Activated naive CD4-positive, alpha-beta T cell treated with anti-CD3 and anti-CD28 coated beads, Interleukin-2, amount 50 U/mL, for 24 hours (primary cell): Measurements from ENCODE around the gene ZNF423.

Experiments
- H3K27ac Mint-ChIP-seq: one replicate; pipeline ENCODE4 v1.8.0; 2021; ENCODE audit warnings: mild to moderate bottlenecking, mixed read lengths
- H3K27me3 Mint-ChIP-seq: one replicate; pipeline ENCODE4 v1.8.0; 2021; ENCODE audit warnings: mixed read lengths
- H3K36me3 Mint-ChIP-seq: one replicate; pipeline ENCODE4 v1.8.0; 2021; ENCODE audit warnings: mixed read lengths
- H3K4me1 Mint-ChIP-seq: one replicate; pipeline ENCODE4 v1.8.0; 2021; ENCODE audit warnings: mixed read lengths
- H3K4me3 Mint-ChIP-seq: one replicate; pipeline ENCODE4 v1.8.0; 2021; ENCODE audit warnings: mild to moderate bottlenecking, mixed read lengths
- H3K9me3 Mint-ChIP-seq: one replicate; pipeline ENCODE4 v1.8.0; 2021; ENCODE audit warnings: mixed read lengths

ZNF423 gene

DNA sequence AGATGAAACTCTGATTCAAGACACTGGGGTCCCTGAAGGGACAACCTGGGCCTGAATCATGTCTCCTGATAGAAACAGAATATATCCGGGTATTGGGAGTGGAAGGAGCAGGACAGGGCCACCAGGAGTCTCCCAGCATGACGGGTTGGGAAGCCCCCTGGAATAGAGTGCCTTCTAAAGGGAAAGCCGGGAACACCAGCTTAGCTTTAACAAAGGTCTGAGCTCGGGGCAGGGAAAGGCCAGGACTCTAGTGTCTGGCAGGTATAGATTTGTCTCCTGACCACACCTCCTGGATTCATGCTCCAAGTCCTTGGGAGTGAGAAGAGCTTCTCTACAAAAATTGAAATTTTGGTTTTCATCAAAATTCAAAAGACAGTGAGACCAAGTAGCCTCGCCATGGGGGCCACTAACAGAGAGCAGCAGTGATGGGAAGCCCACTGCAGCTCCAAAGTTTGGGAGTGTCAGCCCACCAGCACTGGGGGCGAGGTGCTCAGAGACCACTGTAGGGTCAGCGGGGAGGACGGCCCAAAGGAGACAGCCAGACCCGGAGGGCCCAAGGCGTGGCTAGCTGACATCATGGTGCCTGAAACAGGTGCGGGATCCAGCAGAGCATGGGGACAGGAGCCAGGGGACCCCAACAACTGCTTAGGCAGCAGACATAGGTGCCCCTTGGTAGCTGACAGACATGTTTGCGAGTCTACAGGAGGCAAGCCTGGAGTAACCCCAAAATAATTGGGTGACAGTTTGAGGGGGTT, 401.3 kb downstream of the ZNF423 start:
- Mint-ChIP-seq H3K27me3 (no peaks in the 10 kb centered on the region), H3K36me3 (no peaks in the 10 kb centered on the region), H3K27ac (no peak overlapping the region), H3K4me1 (peaks cover 11% of the 10 kb centered on the region), H3K4me3 (no peak overlapping the region), H3K9me3 (no peaks in the 10 kb centered on the region)

DNA sequence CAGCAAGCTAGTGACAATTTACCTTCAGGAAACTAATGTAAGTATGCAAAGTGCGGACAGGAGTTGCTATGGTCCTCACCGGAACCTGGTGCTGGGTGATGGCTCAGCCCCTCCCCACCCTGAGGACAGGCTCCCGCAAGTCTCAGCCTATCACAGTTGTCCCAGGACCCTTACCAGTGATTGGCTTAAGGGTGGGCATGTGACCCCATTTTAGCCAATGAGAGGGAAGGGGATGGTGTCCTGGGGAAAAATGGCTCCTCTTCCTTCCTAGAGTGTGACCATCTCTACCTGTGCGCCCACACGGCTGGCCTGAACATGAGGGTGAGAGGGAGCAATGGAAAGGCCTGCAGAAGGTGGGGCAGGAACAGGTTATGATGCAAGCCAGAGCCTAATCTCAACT, 401.9 kb downstream of the ZNF423 start:
- H3K4me1 Mint-ChIP-seq = peaks cover 11% of the 10 kb centered on the region
- H3K27ac Mint-ChIP-seq = no peak overlapping the region
- H3K9me3 Mint-ChIP-seq = no peaks in the 10 kb centered on the region
- H3K27me3 Mint-ChIP-seq = no peaks in the 10 kb centered on the region
- no peak overlapping the region for H3K4me3 Mint-ChIP-seq
- H3K36me3 Mint-ChIP-seq = no peaks in the 10 kb centered on the region

DNA sequence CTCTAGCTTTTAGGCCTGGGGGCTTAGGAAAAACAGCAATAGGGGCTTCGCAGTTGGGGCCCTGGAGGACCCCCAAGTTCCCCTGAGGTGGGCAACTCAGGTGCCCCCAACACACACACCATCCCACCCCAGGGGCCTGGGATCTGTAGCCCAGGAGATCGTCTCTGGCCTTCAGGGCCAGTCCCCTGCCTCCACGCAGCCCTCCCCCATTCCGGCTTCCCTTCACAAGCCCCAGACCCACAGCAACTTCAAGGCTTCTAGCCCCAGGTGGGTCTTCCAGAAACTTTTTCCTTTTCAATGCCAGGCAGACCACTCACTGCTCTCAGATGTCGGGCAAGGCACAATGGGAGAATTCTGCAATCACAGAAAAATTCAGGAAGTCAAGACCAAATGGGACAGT, 402.9 kb downstream of the ZNF423 start:
- no peaks in the 10 kb centered on the region for H3K36me3 Mint-ChIP-seq
- H3K4me3 Mint-ChIP-seq = no peak overlapping the region
- peaks cover 11% of the 10 kb centered on the region for H3K4me1 Mint-ChIP-seq
- H3K27ac Mint-ChIP-seq = no peak overlapping the region
- H3K27me3 Mint-ChIP-seq = no peaks in the 10 kb centered on the region
- H3K9me3 Mint-ChIP-seq = no peaks in the 10 kb centered on the region

DNA sequence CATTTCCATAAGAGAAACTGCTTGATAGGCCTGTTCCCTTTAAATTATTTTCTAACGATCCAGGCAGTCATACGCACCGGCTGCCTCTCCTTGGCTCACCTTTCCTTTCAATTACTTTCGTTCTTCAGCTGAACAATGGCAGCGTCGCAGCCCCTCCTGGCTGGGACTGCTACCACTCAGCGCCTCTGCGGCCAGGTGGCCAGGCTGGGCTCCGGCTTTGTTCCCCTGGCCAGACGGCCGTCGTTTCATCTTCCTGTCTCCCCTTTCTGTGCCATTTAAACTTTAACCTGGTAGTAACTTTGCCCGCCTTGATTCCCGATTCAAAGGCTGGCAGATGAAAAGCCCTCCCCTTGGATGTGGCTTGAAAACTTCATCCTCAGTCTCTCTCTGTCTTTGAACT, 403.3 kb downstream of the ZNF423 start:
- no peaks in the 10 kb centered on the region for H3K36me3 Mint-ChIP-seq
- H3K27ac Mint-ChIP-seq = peak overlapping the region; percentile 30
- no peak overlapping the region for H3K4me3 Mint-ChIP-seq
- no peaks in the 10 kb centered on the region for H3K9me3 Mint-ChIP-seq
- H3K4me1 Mint-ChIP-seq = peaks cover 11% of the 10 kb centered on the region
- H3K27me3 Mint-ChIP-seq = no peaks in the 10 kb centered on the region

DNA sequence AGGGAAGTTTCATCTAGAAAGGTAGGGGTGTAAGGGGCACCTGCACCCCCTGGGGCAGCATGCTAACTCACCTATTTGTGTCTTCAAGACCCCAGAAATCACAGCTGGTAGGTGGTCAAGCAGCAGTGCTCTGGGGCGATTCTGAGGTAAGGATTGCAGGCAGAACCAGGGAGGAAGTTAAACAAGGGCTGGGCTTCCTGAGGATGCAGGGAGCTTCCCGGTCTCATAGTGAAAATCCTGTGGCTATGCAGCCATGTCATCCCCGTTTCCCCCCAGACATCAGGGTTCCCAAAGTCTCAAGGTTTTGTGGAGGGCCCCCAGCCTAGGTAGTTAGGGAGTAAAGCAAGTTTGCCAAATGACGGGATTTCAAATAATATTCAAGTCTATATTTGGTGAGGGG, 403.8 kb downstream of the ZNF423 start:
- H3K27ac Mint-ChIP-seq = no peak overlapping the region
- no peak overlapping the region for H3K4me3 Mint-ChIP-seq
- no peaks in the 10 kb centered on the region for H3K9me3 Mint-ChIP-seq
- H3K27me3 Mint-ChIP-seq = no peaks in the 10 kb centered on the region
- H3K4me1 Mint-ChIP-seq = peaks cover 11% of the 10 kb centered on the region
- no peaks in the 10 kb centered on the region for H3K36me3 Mint-ChIP-seq

DNA sequence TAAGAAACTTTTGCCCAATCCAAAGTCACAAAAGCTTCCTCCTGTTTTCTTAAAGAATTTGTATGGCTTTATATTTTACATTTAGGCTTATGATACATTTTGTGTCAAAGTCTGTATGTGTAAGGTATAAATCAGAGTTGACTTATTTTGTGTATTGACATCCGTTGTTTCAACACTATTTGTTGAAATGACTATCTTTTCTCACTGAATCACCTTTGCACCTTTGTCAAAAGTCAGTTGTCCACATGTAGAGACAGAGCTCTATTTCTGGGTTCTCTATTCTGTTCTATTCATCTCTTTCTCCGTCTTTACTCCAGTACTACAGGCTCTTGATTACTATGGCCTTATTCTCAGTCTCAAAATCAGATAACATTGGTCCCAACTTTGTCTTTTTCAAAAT, 409.1 kb downstream of the ZNF423 start:
- Mint-ChIP-seq H3K36me3 (no peaks in the 10 kb centered on the region), H3K9me3 (no peaks in the 10 kb centered on the region), H3K4me3 (no peak overlapping the region), H3K4me1 (peaks cover 11% of the 10 kb centered on the region), H3K27ac (no peak overlapping the region), H3K27me3 (no peaks in the 10 kb centered on the region)

DNA sequence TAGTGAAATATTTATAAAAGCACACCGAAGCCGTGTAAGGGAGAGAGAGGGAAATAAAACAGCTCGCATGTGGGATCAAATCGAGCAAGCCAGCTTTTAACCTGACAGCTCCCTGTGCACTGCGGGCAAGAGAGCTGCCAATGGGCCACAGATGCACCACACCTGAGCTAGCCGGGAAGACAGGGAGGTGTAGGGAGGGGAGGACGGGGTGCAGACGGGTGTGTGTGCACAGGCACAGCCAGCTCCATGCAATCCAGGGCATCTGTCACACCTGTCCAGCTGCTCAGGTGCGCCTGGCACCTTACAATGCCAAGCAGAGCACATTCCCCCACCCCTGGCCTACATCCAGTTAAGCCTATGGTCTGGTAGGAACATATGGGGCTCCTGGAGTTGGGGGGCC, 412.3 kb downstream of the ZNF423 start:
- H3K9me3 Mint-ChIP-seq = no peaks in the 10 kb centered on the region
- H3K4me3 Mint-ChIP-seq = no peak overlapping the region
- H3K4me1 Mint-ChIP-seq = peaks cover 23% of the 10 kb centered on the region
- no peaks in the 10 kb centered on the region for H3K27me3 Mint-ChIP-seq
- no peaks in the 10 kb centered on the region for H3K36me3 Mint-ChIP-seq
- H3K27ac Mint-ChIP-seq = no peak overlapping the region

DNA sequence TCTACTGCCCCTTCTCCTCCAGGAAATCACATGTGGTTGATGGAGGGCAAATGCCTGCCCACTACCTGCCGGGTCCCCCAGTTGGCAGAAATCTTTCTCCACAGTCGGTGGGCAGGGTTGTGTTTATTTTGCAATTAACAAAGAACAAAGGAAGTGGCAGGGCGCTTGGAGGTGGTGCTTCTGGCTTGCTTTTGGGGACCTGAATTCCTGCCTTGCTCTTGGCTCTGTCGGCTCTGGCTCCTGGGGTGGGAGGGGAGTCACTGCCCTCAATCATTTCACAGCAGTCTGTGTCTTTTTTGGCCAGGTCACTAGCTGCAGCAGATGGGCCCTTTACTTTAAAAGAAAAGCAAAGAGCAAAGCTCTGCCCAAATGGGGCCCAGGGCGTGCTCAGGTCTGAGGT, 413.1 kb downstream of the ZNF423 start:
- H3K27me3 Mint-ChIP-seq = no peaks in the 10 kb centered on the region
- H3K4me3 Mint-ChIP-seq = no peak overlapping the region
- H3K36me3 Mint-ChIP-seq = no peaks in the 10 kb centered on the region
- no peaks in the 10 kb centered on the region for H3K9me3 Mint-ChIP-seq
- peak overlapping the region; percentile 91 for H3K27ac Mint-ChIP-seq
- peaks cover 23% of the 10 kb centered on the region for H3K4me1 Mint-ChIP-seq

DNA sequence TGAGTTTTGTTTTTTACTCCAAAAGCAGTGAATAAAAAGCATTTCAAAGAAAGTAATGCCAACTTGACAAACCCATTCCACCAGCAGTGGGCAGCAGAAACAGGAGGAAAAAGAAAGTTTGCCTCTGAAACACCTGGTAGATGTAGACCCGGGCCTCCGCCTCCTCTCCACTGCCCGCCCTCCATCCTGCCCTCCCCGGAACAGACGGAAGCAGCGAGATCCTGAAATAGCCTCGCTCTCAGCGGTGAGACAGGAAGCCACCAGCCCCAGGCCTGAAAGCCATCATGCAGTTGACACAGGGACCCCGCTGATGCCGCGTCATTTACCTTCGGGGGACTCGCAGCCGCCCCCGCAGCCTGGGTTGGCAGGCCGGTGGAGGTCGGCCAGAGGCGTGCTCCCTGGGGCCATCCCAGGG, 414.5 kb downstream of the ZNF423 start:
- no peaks in the 10 kb centered on the region for H3K27me3 Mint-ChIP-seq
- peak overlapping the region; percentile 86 for H3K27ac Mint-ChIP-seq
- H3K36me3 Mint-ChIP-seq = no peaks in the 10 kb centered on the region
- peaks cover 23% of the 10 kb centered on the region for H3K4me1 Mint-ChIP-seq
- peak overlapping the region; percentile 64 for H3K4me3 Mint-ChIP-seq
- no peaks in the 10 kb centered on the region for H3K9me3 Mint-ChIP-seq

DNA sequence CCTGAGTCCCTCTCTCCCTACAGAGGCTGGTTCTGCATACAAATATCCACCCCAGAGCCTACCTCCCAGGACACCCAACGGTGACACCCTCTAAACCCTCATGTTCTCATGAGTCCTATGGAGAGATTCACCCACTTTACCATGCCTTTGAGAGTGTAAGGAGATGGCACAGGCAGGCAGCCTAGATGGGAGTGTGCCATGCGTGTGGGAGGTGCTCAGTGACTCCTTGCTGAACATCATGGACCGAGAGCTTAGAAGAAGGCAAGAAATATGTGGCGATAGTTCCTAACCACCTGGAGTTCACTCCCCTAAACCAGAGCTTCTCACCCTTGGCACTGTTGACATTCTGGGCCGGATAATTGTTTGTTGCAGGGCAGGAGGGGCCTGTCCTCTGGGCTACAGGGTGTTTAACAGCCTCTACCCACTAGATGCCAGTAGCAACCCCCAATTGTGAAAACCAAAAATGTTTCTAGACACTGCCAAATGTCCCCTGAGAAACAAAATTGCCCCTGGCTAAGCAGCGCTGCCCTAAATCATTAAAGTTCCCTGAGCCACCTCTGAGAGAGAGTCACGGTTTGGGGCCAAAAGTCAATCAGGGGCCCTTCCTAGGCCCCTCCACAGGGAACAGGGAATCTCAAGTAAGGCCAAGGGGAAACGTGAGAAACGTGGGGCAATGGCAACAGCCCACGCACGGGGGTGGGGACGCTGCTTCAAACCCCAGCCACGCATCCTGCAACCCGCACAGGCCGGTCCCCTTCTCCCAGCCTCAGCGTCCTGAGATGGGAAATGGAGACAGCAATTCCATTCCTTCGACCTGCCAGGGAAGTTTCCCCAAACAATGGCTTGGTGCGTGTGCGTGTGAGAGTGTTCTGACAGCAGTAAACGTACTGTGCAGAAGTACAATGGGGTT, 415.5 kb downstream of the ZNF423 start:
- H3K4me3 Mint-ChIP-seq = peak overlapping the region; percentile 64
- H3K4me1 Mint-ChIP-seq = peaks cover 23% of the 10 kb centered on the region
- H3K9me3 Mint-ChIP-seq = no peaks in the 10 kb centered on the region
- H3K27ac Mint-ChIP-seq = peak overlapping the region; percentile 86
- H3K36me3 Mint-ChIP-seq = no peaks in the 10 kb centered on the region
- no peaks in the 10 kb centered on the region for H3K27me3 Mint-ChIP-seq

DNA sequence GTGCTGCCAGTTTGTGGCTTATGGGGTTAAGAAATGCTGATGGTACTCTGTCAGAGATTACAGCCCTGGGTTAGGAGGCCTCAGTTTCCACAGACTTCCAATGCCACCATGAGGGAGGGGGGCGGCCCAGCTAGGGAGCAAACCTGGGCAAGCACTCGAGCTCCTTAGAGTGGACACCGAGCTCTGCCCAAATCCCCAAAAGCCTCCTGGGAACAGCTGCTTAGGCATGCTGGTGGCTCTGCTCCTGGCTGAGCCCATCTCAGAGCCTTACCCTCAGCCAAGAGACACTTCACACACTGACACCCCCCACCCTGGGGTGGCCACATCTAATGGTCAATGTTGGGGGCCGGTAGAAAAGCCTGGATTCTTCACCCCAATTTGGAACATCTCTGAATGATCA, 416.2 kb downstream of the ZNF423 start:
- H3K4me3 Mint-ChIP-seq = no peak overlapping the region

DNA sequence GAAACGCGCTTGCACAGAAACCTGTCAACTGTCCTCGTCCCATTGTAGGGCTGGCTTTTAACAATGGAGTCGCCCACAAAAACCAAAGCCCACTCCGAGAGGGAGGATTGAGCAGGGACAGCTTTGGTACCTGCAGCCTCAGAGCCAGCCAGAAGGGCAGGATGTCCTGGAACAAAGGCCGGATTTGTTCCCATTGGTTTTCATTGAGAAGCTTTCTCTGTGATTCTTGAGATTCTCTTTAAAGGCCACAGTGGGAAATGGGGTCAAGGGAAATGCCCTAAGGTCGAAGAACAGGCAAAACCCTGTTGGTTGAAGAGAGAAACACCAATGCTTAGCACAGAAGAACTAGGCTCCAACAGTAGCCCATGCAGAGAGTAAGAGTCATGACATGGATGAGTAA, 416.9 kb downstream of the ZNF423 start:
- no peak overlapping the region for H3K4me3 Mint-ChIP-seq
- H3K4me1 Mint-ChIP-seq = peaks cover 23% of the 10 kb centered on the region
- no peak overlapping the region for H3K27ac Mint-ChIP-seq
- no peaks in the 10 kb centered on the region for H3K9me3 Mint-ChIP-seq
- no peaks in the 10 kb centered on the region for H3K36me3 Mint-ChIP-seq
- no peaks in the 10 kb centered on the region for H3K27me3 Mint-ChIP-seq

More for the DNA sequence above, 416.2 kb downstream of the ZNF423 start:
- H3K27ac Mint-ChIP-seq = no peak overlapping the region
- no peaks in the 10 kb centered on the region for H3K9me3 Mint-ChIP-seq
- H3K4me1 Mint-ChIP-seq = peaks cover 23% of the 10 kb centered on the region
- H3K27me3 Mint-ChIP-seq = no peaks in the 10 kb centered on the region
- no peaks in the 10 kb centered on the region for H3K36me3 Mint-ChIP-seq
